H9 (cell line): ENCODE data around the gene STK35. TPM values are rescaled to one million over a fixed set of nuclear protein-coding genes. Genes with fewer than 3 reads are reported as not detected.
A peak's percentile ranks its signal among the peaks of the same experiment; 100 is the strongest.
"Not testable (repeated sequence)": the region's sequence is repeated elsewhere in the genome, so short reads cannot be mapped to it uniquely, and the experiment has no call there.

Source experiments
- DNase-seq: peaks from one replicate; pipeline ENCODE4 v3.0.0-alpha.2; 2017
- H2AFZ ChIP-seq: one replicate; pipeline ENCODE4 v1.6.1; 2013; ENCODE audit warnings: mild to moderate bottlenecking, low read length, control low read depth, moderate library complexity
- H2AK5ac ChIP-seq: 2 replicates; pipeline ENCODE4 v1.6.1; 2013; ENCODE audit warnings: low read length, control low read depth, mixed read lengths; ENCODE audit not compliant: insufficient read length
- H2BK120ac ChIP-seq: one replicate; pipeline ENCODE4 v1.6.1; 2013; ENCODE audit warnings: low read depth, mild to moderate bottlenecking, low read length, control low read depth, inconsistent platforms; ENCODE audit not compliant: poor library complexity, severe bottlenecking
- H2BK12ac ChIP-seq: 2 replicates; pipeline ENCODE4 v1.6.1; 2013; ENCODE audit warnings: low read length, control low read depth, mixed read lengths, low read depth; ENCODE audit not compliant: insufficient read length
- H2BK15ac ChIP-seq: 2 replicates; pipeline ENCODE4 v1.6.1; 2013; ENCODE audit warnings: low read depth, low read length, control low read depth
- H2BK20ac ChIP-seq: one replicate; pipeline ENCODE4 v1.6.1; 2013; ENCODE audit warnings: low read depth, mild to moderate bottlenecking, low read length, control low read depth, inconsistent platforms; ENCODE audit not compliant: poor library complexity, severe bottlenecking
- H2BK5ac ChIP-seq: 2 replicates; pipeline ENCODE4 v1.6.1; 2013; ENCODE audit warnings: low read length, control low read depth, mixed read lengths; ENCODE audit not compliant: insufficient read length
- H3K14ac ChIP-seq: 2 replicates; pipeline ENCODE4 v1.6.1; 2013; ENCODE audit warnings: low read length, control low read depth; ENCODE audit not compliant: insufficient read depth
- H3K18ac ChIP-seq: 2 replicates; pipeline ENCODE4 v1.6.1; 2013; ENCODE audit warnings: low read depth, mild to moderate bottlenecking, mixed read lengths, low read length, control low read depth; ENCODE audit not compliant: insufficient read length
- H3K23ac ChIP-seq: 2 replicates; pipeline ENCODE4 v1.6.1; 2013; ENCODE audit warnings: low read length, control low read depth, mixed read lengths, low read depth; ENCODE audit not compliant: insufficient read length
- H3K23me2 ChIP-seq: 2 replicates; pipeline ENCODE4 v1.6.1; 2013; ENCODE audit warnings: low read depth, mild to moderate bottlenecking, mixed read lengths, low read length, control low read depth; ENCODE audit not compliant: insufficient read length, poor library complexity, severe bottlenecking
- H3K27ac ChIP-seq: 2 replicates; pipeline ENCODE4 v1.5.1; 2013; ENCODE audit warnings: low read length, control low read depth, mixed read lengths, low read depth; ENCODE audit not compliant: insufficient read length
- H3K27me3 ChIP-seq: 2 replicates; pipeline ENCODE4 v1.6.1; 2013; ENCODE audit warnings: low read length, control low read depth, inconsistent platforms; ENCODE audit not compliant: insufficient read depth
- H3K4ac ChIP-seq: 2 replicates; pipeline ENCODE4 v1.6.1; 2013; ENCODE audit warnings: low read depth, mild to moderate bottlenecking, control low read depth, inconsistent platforms, low read length, moderate library complexity
- H3K4me1 ChIP-seq: 2 replicates; pipeline ENCODE4 v1.6.1; 2013; ENCODE audit warnings: low read length, control low read depth, inconsistent platforms; ENCODE audit not compliant: insufficient read depth
- H3K4me2 ChIP-seq: 2 replicates; pipeline ENCODE4 v1.6.1; 2013; ENCODE audit warnings: low read length, control low read depth, mixed read lengths; ENCODE audit not compliant: insufficient read length, insufficient read depth
- H3K56ac ChIP-seq: 2 replicates; pipeline ENCODE4 v1.6.1; 2013; ENCODE audit warnings: low read depth, mild to moderate bottlenecking, mixed read lengths, low read length, control low read depth; ENCODE audit not compliant: insufficient read length
- H3K79me1 ChIP-seq: 2 replicates; pipeline ENCODE4 v1.6.1; 2013; ENCODE audit warnings: low read depth, mild to moderate bottlenecking, moderate library complexity, low read length, control low read depth, inconsistent platforms; ENCODE audit not compliant: insufficient read depth, poor library complexity, severe bottlenecking
- H3K79me2 ChIP-seq: 2 replicates; pipeline ENCODE4 v1.6.1; 2013; ENCODE audit warnings: low read length, control low read depth, inconsistent platforms; ENCODE audit not compliant: insufficient read depth
- H3K9ac ChIP-seq: 2 replicates; pipeline ENCODE4 v1.6.1; 2013; ENCODE audit warnings: low read length, control low read depth, mixed read lengths; ENCODE audit not compliant: insufficient read length; ENCODE audit errors: extremely low read depth
- H3K9me3 ChIP-seq: one replicate; pipeline ENCODE4 v1.6.1; 2013; ENCODE audit warnings: low read depth, low read length, inconsistent platforms; ENCODE audit not compliant: control insufficient read depth
- H3T11ph ChIP-seq: one replicate; pipeline ENCODE4 v1.6.1; 2013; ENCODE audit warnings: mild to moderate bottlenecking, low read length, control low read depth, inconsistent platforms
- H4K20me1 ChIP-seq: one replicate; pipeline ENCODE4 v1.6.1; 2013; ENCODE audit not compliant: control insufficient read depth, insufficient read length, insufficient read depth
- H4K5ac ChIP-seq: 2 replicates; pipeline ENCODE4 v1.6.1; 2013; ENCODE audit warnings: low read depth, mild to moderate bottlenecking, mixed read lengths, low read length, control low read depth; ENCODE audit not compliant: insufficient read length
- H4K8ac ChIP-seq: replicated peaks from 2 replicates; pipeline ENCODE4 v1.6.1; 2013; ENCODE audit warnings: low read length, control low read depth, mixed read lengths, low read depth; ENCODE audit not compliant: insufficient read length
- H4K91ac ChIP-seq: 2 replicates; pipeline ENCODE4 v1.6.1; 2013; ENCODE audit warnings: low read depth, mild to moderate bottlenecking, moderate library complexity, mixed read lengths, low read length, control low read depth; ENCODE audit not compliant: insufficient read length
- H3K27ac Mint-ChIP-seq, 3 experiments: 2 replicates in 2 of 3; 3 replicates in 1 of 3; pipeline ENCODE4 v1.8.0; 2020 to 2021; ENCODE audit warnings: mixed read lengths in 3 of 3, mild to moderate bottlenecking in 1 of 3, moderate library complexity in 1 of 3
- H3K27me3 Mint-ChIP-seq: 2 replicates; pipeline ENCODE4 v1.8.0; 2021; ENCODE audit warnings: low read depth, mild to moderate bottlenecking, moderate library complexity, mixed read lengths
- H3K36me3 Mint-ChIP-seq, 3 experiments: 2 replicates in 2 of 3; 3 replicates in 1 of 3; pipeline ENCODE4 v1.8.0; 2020 to 2021; ENCODE audit warnings: low read depth in 3 of 3, mixed read lengths in 3 of 3; ENCODE audit not compliant: insufficient read depth in 1 of 3
- H3K4me1 Mint-ChIP-seq, 2 experiments: 2 replicates each; pipeline ENCODE4 v1.8.0; 2020; ENCODE audit warnings: mixed read lengths in 2 of 2
- H3K4me3 Mint-ChIP-seq, 2 experiments: 2 replicates in 1 of 2; 3 replicates in 1 of 2; pipeline ENCODE4 v1.8.0; 2020 to 2021; ENCODE audit warnings: mild to moderate bottlenecking in 2 of 2, mixed read lengths in 2 of 2, moderate library complexity in 1 of 2
- H3K9me3 Mint-ChIP-seq, 2 experiments: 2 replicates in 1 of 2; 3 replicates in 1 of 2; pipeline ENCODE4 v1.8.0; 2020; ENCODE audit warnings: mild to moderate bottlenecking in 2 of 2, mixed read lengths in 2 of 2, moderate library complexity in 1 of 2
- CTCF ChIP-seq: fragments of 200-600 bp; sonication (generic); conservative IDR thresholded peaks from 3 replicates; pipeline ENCODE4 v1.8.0; 2021; ENCODE audit warnings: antibody characterized with exemption, mild to moderate bottlenecking
- WGBS: extraction: QIAGEN DNeasy Blood & Tissue Kit; methylation state at CpG from one replicate; pipeline ENCODE4 v1.1.7; 2013; ENCODE audit warnings: missing lambda C conversion rate, low lambda C conversion rate, mixed read lengths; ENCODE audit not compliant: insufficient read length; ENCODE audit errors: extremely low coverage; 5-methylcytosine and 5-hydroxymethylcytosine counted together
- total RNA-seq: library from RNA; stranded (reverse); gene quantifications from 2 replicates; pipeline ENCODE4 v1.2.1, GENCODE V29; 2021

The STK35 gene
- total RNA-seq, 1 experiment from 2014 or later = 66.2 TPM

- no peaks in the 10 kb centered on the region for H3K9me3 Mint-ChIP-seq
- Histone ChIP-seq H3K9ac (no peak overlapping the region), H3K14ac (no peak overlapping the region), H2BK120ac (no peak overlapping the region), H4K20me1 (no peaks in the 10 kb centered on the region), H3K4ac (no peak overlapping the region), H3K23me2 (no peaks in the 10 kb centered on the region), H2AFZ (no peak overlapping the region), H3K79me1 (no peaks in the 10 kb centered on the region), H3K4me1 (no peaks in the 10 kb centered on the region), H3K56ac (no peak overlapping the region), H2BK20ac (no peak overlapping the region), H4K8ac (no peak overlapping the region), H3K23ac (no peak overlapping the region), H2BK15ac (no peak overlapping the region), H2BK5ac (no peak overlapping the region), H3K79me2 (no peaks in the 10 kb centered on the region), H3K9me3 (no peaks in the 10 kb centered on the region), H4K5ac (no peak overlapping the region), H2BK12ac (no peak overlapping the region), H3K27ac (no peak overlapping the region), H3K4me2 (no peak overlapping the region), H4K91ac (no peak overlapping the region), H2AK5ac (no peak overlapping the region), H3K18ac (no peak overlapping the region), H3T11ph (no peak overlapping the region), H3K27me3 (no peaks in the 10 kb centered on the region)
- TF ChIP-seq CTCF = no peak
- no peak overlapping the region for H3K27ac Mint-ChIP-seq
- WGBS = no CpG with 5 or more reads among the region's 10 CpGs
- H3K36me3 Mint-ChIP-seq = no peaks in the 10 kb centered on the region
- DNase-seq = no peak
- peaks cover 16% of the 10 kb centered on the region for H3K27me3 Mint-ChIP-seq
- peaks cover 3% of the 10 kb centered on the region in 2 experiments for H3K4me1 Mint-ChIP-seq
- H3K4me3 Mint-ChIP-seq = no peak overlapping the region
Observed at GRCh38 chr20:2171266-2171790, 69.7 kb downstream of the STK35 start.

- H3K9ac ChIP-seq, H3K14ac ChIP-seq, H2BK20ac ChIP-seq, H3K23me2 ChIP-seq, H3K36me3 Mint-ChIP-seq, H3K18ac ChIP-seq, H2BK12ac ChIP-seq, H3K4ac ChIP-seq, H3K4me1 Mint-ChIP-seq, DNase-seq, H3K4me3 Mint-ChIP-seq, H3K9me3 Mint-ChIP-seq, H3K79me2 ChIP-seq, H2AK5ac ChIP-seq, H4K91ac ChIP-seq, H3K27me3 ChIP-seq, H4K8ac ChIP-seq, H3K27ac ChIP-seq, H2BK5ac ChIP-seq, H2BK15ac ChIP-seq, H2AFZ ChIP-seq, H3K27ac Mint-ChIP-seq, H4K5ac ChIP-seq, H3K23ac ChIP-seq, H3T11ph ChIP-seq, H3K79me1 ChIP-seq, H3K4me1 ChIP-seq, H2BK120ac ChIP-seq, H3K56ac ChIP-seq, H4K20me1 ChIP-seq, H3K9me3 ChIP-seq: not testable (repeated sequence)
- H3K27me3 Mint-ChIP-seq = peaks cover 16% of the 10 kb centered on the region
- WGBS = no CpG with 5 or more reads among the region's 6 CpGs
- H3K4me2 ChIP-seq = peak overlapping the region; percentile 37
Observed at GRCh38 chr20:2171840-2172239, 70.2 kb downstream of the STK35 start.
